Measurements from ENCODE around the gene NCBP3.

The NCBP3 gene, protein sequence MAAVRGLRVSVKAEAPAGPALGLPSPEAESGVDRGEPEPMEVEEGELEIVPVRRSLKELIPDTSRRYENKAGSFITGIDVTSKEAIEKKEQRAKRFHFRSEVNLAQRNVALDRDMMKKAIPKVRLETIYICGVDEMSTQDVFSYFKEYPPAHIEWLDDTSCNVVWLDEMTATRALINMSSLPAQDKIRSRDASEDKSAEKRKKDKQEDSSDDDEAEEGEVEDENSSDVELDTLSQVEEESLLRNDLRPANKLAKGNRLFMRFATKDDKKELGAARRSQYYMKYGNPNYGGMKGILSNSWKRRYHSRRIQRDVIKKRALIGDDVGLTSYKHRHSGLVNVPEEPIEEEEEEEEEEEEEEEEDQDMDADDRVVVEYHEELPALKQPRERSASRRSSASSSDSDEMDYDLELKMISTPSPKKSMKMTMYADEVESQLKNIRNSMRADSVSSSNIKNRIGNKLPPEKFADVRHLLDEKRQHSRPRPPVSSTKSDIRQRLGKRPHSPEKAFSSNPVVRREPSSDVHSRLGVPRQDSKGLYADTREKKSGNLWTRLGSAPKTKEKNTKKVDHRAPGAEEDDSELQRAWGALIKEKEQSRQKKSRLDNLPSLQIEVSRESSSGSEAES

DNA sequence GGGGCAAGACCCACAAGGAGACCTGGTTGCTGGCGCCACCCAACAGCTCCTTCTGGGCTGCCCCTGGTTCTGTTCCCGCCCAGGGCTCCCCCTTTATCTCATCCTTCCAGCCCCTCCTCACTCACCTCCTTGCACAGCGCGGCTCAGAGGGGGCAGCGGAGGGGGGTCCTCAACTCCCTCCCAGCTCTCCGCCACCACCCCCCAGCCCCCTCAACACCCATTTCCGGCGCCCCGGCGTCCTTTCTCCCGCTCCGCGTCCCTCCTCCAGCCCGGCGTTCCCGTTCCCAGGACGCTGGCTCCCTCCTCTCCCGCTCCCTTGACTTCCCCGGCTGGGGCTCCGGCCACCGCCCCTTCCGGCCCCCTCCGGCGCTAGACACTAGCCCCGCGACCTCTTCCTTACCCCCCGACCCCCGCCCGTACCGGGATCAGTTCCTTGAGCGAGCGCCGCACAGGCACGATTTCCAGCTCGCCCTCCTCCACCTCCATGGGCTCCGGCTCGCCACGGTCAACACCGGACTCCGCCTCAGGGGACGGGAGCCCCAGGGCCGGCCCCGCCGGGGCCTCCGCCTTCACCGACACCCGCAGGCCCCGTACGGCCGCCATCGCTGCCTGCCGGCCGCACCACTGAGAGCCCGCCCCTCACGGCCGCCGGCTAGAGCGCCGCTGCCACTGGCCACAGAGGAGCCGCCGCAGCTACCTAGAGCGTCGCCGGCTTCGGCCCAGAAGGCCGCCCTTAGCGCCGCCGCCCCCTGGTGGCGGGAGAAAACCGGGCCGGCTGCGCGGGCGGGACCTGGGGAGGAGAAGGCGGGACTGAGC lies at the start of gene NCBP3:
Gene NCBP3, minus strand, starts transcription at position 626 of the 816 bp plus-strand sequence. Its CDS starts 23 bp downstream, at position 603.
- peak; percentile 27 to 92 (median 80) for DNase-seq

GRCh38 chr17:3895354-3895753 lies 49.3 kb upstream of the NCBP3 start:
- DNase-seq: no peak

DNA sequence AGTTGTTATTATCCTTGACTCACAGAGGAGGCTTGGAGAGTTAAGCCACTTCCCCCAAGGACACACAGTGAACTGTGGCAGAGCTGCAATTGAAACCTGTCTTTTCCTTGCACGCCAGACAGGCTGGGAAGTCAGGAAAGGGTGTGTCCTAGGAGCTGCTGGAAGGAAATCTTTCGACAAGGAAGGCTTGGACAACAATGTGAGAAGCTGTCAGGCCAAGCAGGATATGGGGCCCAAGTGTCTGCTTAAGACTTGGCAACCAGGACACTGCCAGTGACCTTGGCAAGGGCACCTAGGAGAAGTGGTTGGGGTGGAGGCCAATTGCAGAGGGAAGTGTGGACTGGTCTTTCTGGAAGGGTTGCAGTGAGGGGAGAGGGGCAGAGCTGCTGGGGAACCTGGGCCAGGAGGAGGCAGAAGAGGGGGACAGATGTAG lies 48.9 kb upstream of the NCBP3 start:
- DNase-seq: peak in 4 of 56 donors; percentile 4 to 34 (median 30)

- no peak for DNase-seq
These were observed 48.1 kb upstream of the NCBP3 start for GRCh38 chr17:3894188-3894587.

DNA sequence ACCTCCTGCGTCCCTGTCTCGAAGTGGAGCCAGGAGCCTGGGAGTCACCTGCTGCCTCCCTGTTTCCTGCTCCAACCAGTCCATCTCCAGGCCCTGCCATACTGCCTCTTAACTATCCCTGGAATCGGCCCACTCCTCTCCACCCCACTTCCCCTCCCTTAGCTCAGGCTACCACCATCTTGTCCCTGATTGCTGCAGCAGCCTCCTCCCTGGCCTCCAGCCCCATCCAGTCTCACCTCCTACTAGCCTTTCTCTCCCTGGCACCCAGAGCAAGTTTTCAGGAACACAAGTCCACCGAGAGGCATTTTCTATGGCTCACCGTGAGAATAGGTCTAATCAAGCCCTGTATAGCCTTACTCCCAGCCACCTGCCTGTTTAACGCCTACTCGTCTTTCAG lies 47.7 kb upstream of the NCBP3 start:
- DNase-seq: no peak

GRCh38 chr17:3893003-3893719 lies 47.1 kb upstream of the NCBP3 start, which contains the start of gene CAMKK1:
CAMKK1 (minus strand) TSS chr17:3893053; CDS start chr17:3885687, 7,366 bp downstream.
- peak in 49 of 56 donors; percentile 20 to 87 (median 69) for DNase-seq

DNA sequence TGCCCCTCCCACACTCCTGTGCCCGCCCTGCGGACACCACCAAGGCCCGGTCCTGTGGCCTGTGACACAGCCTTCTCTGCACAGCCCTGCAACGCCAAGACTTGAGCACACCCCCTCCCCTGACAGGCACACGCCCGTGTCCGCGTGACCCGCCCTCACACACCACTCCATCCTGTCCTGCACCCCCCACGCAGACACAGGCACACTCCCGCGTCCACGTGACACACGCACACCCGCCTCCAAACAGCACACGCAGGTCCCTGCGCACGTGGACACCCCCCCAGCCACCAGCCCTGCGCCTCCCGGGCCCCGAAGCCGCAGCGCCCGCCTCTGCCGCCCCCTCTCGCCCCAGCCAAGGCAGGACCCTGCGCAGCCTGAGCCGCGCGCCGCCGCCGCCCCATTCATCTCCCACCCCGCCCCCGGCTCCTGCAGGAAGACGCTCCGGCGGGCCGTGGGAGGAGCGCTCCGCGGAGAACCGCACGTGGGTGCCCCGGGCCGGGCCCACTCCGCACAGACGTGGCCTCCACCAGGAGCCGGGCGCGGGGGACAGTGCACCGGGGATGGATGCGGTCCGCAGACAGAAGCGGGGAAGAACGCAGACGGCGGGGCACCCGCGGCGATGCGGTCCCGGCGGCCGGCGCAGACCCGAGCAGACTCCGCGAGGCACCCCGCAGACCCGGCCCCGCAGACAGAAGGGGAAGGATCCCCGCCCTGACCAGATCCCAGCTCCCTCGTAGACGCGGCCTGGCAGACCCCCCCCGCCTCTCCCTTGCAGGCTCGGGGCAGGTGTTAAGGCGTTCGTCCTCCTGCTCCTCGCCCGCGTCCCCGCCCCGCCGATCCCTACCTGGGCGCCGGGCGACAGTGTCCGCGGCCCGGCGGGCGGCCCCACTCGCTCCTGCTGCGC lies 46.3 kb upstream of the NCBP3 start:
- peak in 41 of 56 donors; percentile 24 to 83 (median 53) for DNase-seq

DNA sequence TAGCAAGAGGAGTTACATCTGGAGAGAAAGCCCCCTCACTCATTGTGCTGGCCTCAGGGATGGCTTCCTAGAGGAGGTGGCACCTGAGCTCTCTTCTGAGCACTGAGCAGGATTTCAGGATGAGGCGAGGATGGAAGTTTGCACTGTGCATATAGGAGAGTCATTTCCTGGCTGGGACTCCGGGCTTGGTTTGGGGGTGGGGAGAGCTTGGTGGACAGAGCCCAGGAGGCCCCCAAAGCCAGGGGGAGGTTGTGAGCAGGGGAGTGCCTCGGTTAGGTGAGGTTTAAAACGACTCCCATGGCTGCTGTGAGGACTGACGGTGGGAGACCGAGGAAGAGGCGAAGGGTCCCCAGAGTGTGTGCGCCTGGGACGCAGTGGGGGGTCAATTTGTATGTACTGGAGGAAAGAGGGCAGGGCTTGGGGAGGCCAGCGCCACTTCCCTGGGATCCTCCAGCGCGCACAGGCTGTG lies 45.6 kb upstream of the NCBP3 start:
- DNase-seq: no peak

DNA sequence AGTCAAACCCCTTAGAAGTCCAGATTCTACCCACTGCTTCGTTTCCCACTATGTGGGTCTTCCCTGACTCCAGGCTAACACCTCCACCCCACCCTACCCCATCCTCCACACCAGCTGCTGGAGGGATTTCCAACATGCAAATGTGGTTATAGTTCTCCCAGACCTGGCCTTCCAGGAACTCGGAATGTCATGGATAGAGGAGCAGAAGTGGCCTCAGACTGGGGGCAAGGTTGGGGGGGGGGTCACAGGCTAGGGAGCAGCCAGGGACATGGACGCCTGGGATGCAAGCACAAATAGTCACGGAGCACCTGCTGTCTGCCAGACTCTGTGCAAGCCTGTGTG lies 44.8 kb upstream of the NCBP3 start:
- DNase-seq: peak in 1 of 56 donors; percentile 45

DNA sequence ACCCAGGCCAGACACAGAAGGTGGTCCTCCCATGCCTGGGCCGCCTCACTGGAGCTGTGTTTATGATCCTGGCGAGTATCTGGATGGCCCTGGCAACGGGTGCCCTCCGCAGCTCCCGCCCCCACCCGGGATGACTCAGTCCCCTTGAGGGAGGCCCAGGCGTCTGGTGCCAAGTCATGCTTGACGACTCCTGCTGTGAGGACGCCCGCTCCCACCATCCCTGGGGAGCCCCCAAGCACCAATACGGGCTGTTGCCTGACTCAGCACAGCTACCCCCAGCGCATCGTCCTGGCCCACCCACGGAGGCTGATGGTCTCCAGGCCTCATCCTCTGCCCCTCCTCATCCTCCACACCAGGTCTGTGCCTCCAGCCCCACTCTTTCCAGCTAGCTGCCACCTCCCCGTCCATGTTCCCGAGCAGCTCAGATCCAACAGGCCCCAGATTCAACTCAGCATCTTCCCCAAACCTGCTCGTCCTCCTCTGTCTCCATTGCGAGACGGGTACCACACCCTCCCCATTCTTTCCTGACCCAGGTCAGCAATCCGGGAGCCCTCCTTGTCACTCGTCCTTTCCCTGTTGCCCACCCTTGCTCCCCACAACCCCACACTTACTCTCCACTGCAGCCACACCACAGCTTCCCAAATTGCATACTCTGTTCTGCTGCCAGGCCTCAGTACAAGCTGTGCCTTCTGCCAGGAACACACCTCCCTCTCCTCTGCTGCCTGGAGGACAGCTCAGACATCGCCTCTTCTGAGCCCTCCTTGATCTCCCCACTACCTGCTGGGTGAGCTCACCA lies 44.2 kb upstream of the NCBP3 start:
- peak in 19 of 56 donors; percentile 15 to 62 (median 30) for DNase-seq

- no peak for DNase-seq
These were observed 43.4 kb upstream of the NCBP3 start for GRCh38 chr17:3889325-3890012.

DNA sequence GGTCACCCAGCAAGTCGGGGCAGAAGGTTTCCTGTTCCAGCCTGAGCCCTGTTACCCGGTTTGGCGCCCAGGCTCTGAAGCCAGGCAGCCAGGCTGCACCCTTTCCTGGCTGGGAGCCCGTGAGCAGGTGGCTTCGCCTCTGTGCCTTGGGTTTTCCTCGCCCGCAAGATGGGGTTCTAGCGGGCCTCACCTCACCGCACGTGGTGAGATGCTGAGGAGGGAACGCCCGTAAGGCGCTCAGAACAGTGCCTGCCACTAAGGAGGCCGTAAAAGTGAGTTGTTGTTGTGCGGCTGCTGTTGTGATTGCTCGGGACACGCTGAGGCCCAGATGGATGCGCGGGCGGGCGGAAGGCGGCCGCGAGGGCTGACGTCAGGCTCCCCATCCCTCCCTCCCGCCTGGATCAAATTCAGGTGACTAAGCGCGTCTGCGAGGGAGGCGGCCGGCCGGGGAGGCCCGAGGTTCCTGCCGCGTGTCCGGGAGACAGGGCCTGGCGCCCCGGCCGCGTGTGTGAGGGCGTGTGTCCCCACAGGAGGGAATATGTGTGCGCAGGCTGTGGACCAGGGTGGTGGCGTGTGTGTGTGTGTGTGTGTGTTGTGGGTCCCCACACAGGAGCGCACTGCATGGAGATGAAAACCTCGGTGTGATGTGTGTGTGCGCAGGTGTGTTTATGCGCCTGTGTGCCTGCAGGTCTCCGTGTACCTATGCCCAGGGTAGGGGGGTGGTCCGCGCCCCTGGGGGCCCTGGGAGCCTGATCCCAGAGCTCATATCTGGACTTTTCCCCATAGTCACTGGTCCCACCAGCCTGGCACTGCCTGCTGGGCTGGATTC lies 42.5 kb upstream of the NCBP3 start:
- peak in 27 of 56 donors; percentile 15 to 75 (median 41) for DNase-seq

- no peak for DNase-seq
These were observed 41.8 kb upstream of the NCBP3 start for GRCh38 chr17:3887804-3888203.

GRCh38 chr17:3887394-3887793 lies 41.3 kb upstream of the NCBP3 start:
- DNase-seq: no peak

DNA sequence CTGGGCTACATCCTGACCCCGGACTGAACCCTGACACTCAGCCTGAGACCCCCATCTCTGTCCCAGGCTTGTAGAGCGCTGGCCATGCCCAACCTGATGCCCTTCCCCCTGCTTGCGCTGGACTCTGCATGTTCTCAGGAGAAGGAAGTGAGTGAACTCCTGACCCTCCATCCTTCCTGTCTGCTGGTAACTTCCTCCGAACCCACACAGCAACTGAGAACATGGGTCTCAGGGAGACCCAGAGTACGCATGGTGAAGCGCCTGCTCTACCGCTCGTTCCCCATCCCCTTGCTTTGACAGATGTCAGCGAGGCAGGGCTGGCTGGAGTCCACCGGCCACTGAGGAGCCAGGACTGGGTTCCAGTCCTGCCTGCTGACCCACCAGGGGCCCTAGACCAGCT lies 40.7 kb upstream of the NCBP3 start:
- peak in 11 of 56 donors; percentile 6 to 55 (median 23) for DNase-seq

DNA sequence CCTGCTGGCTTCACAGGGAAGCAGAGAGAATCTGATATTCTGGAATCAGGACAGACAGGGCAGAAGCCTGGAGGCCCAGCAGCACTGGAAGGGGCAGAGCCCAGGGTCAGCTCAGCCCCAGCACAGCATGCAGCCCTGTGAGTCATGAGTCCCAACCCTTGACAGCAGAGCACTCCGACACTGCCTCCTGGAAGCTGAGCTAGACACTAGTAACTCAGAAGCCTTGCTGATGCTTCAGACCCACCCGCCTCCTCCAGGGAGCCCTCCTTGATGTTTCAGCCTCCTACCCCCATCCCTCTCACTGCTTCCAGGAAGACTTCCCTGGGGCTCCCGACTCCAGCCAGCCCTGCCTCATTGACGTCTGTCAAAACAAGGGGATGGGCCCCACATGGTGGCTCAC lies 39.9 kb upstream of the NCBP3 start:
- DNase-seq: no peak

DNA sequence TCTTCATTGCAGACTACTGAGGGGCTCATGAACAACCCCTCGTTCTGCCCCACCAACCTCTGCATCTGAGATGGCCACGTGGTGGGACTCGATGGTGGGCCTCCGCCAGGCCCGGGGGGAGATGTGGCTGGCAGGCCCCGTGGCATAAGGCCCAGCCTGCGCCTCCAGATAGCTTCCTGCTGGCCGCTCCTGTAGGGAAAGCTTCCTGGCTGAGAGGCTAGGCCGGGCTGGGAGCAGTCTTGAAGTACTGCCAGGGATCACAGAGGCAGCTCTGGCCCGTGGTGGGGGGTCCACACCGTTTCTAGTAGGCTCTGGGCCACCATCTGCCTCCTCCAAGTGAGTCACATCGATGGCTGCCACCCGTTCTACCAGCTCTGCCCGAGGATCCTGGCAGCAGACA lies 39.2 kb upstream of the NCBP3 start:
- DNase-seq: no peak

Data from amygdala (tissue), 56 donors.